GM18526 (cell line): ENCODE data around the gene GBP2.

Experiments used
- POLR2A ChIP-seq: IDR thresholded peaks from 3 replicates; pipeline ENCODE4 v1.6.1; 2011; ENCODE audit not compliant: insufficient read length; ENCODE audit errors: extremely low read depth

GBP2 gene

GRCh38 chr1:89142160-89142559 is 16.2 kb upstream of the GBP2 start:
- no peak for TF ChIP-seq POLR2A

GRCh38 chr1:89133747-89134146 is 7.8 kb upstream of the GBP2 start:
- no peak for TF ChIP-seq POLR2A

- TF ChIP-seq POLR2A: no peak
Measured at GRCh38 chr1:89130716-89131115, 4.8 kb upstream of the GBP2 start.

GRCh38 chr1:89129911-89130310 is 4.0 kb upstream of the GBP2 start:
- TF ChIP-seq POLR2A: no peak

- TF ChIP-seq POLR2A: no peak
Measured at GRCh38 chr1:89125240-89125912, 538 bp downstream of the GBP2 start.

GRCh38 chr1:89121641-89122040 is 4.3 kb downstream of the GBP2 start:
- TF ChIP-seq POLR2A: no peak

GRCh38 chr1:89114662-89115061 is 11.3 kb downstream of the GBP2 start:
- TF ChIP-seq POLR2A: no peak

- no peak for TF ChIP-seq POLR2A
Measured at GRCh38 chr1:89112871-89113613, 12.9 kb downstream of the GBP2 start.

GRCh38 chr1:89104687-89105086 is 21.2 kb downstream of the GBP2 start:
- TF ChIP-seq POLR2A: no peak

- no peak for TF ChIP-seq POLR2A
Measured at GRCh38 chr1:89104147-89104546, 21.8 kb downstream of the GBP2 start.

GRCh38 chr1:89102021-89102420 is 23.9 kb downstream of the GBP2 start:
- TF ChIP-seq POLR2A: no peak

GRCh38 chr1:89100412-89100811 is 25.5 kb downstream of the GBP2 start:
- TF ChIP-seq POLR2A: no peak

GRCh38 chr1:89098857-89099256 is 27.1 kb downstream of the GBP2 start:
- no peak for TF ChIP-seq POLR2A

- TF ChIP-seq POLR2A: no peak
Measured at GRCh38 chr1:89095737-89096136, 30.2 kb downstream of the GBP2 start.

GRCh38 chr1:89089962-89090361 is 36.0 kb downstream of the GBP2 start:
- no peak for TF ChIP-seq POLR2A

- no peak for TF ChIP-seq POLR2A
Measured at GRCh38 chr1:89088572-89088971, 37.3 kb downstream of the GBP2 start.

- TF ChIP-seq POLR2A: no peak
Measured at GRCh38 chr1:89087241-89087640, 38.7 kb downstream of the GBP2 start.
